Right lung (tissue), 5 donors: Measurements from ENCODE around the gene JMJD8. TPM values are rescaled to one million over a fixed set of nuclear protein-coding genes. Genes with fewer than 3 reads are reported as not detected.

Experiments
- DNase-seq, 2 donors: peaks; one replicate each; pipeline ENCODE4 v3.0.0-alpha.2; 2013
- polyA plus RNA-seq, 5 donors: library from polyadenylated mRNA; unstranded; fragments of 120-200 nt; gene quantifications; one replicate each; pipeline versions ENCODE4 v1.2.1 to v1.2.3, GENCODE V29; 2013; ENCODE audit warnings: inconsistent platforms in 1 of 5, low replicate concordance in 1 of 5; ENCODE audit not compliant: insufficient read length in 5 of 5, insufficient read depth in 1 of 5

Gene JMJD8
- polyA plus RNA-seq, 5 donors, result 39.5 to 69.5 (median 43.3) TPM

DNA sequence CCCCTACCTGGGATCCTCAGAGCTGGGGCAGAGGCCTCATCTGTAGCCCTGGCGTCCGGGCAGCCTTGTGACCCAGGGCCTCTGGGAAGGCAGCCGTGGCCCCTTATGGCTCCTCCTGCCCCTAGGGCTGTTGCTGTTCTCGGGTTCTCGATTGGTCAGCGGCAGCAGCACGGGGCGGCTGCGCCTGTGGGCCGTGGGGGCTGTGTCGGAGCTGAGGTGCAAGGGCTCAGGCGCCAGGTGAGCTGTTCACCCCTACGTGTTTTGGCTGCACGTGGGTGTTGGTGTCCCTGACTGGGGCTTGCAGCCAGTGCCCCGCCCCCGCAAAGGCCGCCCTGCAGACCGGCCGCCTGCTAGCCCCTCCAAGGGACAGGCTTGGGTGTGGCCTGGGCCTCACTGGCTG is 22.0 kb downstream of the JMJD8 start:
- DNase-seq, result no peak

GRCh38 chr16:661184-661821 is 22.8 kb downstream of the JMJD8 start:
- no peak for DNase-seq

DNA sequence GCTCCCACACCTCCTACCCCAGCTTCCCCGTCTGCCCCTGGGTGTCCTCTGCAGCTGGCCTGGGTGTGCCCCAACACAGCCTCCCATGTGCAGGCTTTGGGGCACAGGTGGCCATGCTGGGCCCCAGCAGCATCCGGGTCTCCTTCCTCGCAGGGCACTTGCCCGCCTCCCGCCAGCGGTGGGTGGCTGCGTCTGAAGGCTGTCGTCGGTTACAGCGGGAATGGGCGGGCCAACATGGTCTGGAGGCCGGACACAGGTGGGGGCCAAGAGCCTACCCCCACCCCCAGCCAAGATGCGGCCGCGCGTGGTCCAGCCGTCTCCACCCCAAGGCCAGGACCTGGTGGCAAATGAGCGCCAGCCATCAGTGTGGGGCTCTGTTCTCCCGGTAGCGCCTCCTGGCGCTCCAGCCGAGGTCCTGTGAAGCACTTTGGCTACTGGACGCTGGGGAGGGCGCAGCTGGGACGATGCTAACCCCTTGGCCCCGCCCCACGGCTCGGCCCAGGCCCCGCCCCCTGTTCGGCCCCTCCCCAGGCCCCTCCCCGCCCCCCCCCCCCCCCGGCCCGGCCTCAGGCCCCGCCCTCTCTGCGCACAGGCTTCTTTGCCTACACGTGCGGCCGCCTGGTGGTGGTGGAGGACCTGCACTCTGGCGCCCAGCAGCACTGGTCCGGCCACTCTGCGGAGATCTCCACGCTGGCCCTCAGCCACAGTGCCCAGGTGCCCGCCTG is 23.5 kb downstream of the JMJD8 start:
- peak in 1 of 2 donors; percentile 40 for DNase-seq

GRCh38 chr16:660132-660458 is 24.0 kb downstream of the JMJD8 start:
- no peak for DNase-seq

GRCh38 chr16:659618-660017 is 24.5 kb downstream of the JMJD8 start:
- DNase-seq, result no peak

GRCh38 chr16:658679-659571 is 25.2 kb downstream of the JMJD8 start:
- no peak for DNase-seq

DNA sequence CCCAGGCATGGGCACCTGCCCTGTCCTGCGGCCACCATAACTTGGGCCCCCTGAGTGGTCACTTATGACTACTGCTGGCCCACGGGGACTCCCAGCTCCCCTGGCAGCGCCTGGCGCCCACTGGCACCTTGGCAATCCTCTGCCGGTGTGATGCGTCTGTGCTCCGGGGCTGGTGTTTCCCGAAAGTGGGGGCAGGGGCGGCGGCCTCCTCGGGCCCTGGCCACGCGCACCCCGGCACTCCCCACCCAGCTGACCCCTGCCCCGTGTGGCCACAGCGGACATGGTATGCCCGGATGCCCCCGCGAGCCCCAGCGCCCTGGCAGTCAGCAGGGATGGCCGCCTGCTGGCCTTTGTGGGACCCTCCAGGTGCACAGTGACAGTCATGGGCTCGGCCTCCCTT is 26.6 kb downstream of the JMJD8 start:
- DNase-seq, result no peak

DNA sequence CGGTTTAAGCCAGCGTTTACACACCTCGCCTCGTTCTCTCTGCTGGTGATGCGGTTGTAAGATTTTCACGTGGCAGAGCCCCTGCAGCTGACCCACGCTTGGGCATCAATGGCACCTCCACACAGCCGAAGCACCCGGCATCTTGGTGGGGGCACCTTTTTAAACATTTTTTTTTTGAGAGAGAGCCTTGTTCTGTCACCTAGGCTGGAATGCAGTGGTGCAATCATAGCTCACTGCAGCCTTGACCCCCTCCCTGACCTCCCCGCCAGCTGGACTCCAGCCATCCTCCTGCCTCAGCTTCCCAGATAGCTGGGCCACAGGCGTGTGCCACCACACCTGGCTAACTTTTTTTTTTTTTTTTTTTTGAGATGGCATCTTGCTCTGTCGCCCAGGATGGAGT is 30.1 kb downstream of the JMJD8 start:
- no peak for DNase-seq

DNA sequence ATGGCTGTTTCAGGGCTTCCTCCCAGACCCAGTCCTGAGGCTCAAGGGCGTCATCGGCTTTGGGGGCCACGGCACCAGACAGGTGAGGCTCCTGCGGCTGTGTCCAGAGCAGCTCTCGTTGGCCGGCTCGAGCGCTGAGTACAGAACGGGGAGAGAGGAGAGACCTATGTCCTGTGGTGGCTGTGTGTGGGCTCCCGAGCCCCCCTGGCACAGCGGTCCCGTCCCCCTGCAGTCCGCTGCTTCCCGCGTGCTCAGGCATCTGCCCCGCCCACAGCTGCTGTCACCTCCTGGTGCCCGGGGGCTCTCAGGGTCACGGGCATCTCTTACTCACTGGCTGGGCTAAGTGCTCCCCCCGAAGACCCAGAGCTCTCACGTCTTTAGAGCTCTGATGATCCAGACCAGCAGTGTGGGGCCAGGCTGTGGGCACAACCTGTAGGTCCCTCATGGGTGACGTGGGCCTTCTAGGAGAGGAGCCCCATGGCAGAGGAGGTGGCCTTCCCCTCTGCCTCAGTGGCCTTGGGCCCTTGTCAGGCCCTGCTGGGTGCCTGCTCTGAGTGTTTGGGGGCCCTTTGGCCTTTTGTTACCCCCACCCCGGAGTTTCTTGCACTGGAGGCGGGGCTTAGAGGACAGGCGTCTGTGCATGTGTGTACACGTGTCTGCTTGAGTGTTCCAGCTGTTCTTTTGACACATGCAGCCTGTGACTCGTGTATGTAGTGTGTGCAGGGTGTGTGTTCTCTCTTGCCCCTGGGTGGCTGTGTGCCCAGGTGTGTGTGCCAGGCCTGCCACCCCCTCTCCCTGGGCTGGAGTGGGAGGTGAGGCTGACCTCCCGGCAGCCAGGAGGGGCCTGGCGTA is 31.5 kb downstream of the JMJD8 start:
- DNase-seq, result no peak

GRCh38 chr16:651844-652243 is 32.3 kb downstream of the JMJD8 start:
- no peak for DNase-seq

DNA sequence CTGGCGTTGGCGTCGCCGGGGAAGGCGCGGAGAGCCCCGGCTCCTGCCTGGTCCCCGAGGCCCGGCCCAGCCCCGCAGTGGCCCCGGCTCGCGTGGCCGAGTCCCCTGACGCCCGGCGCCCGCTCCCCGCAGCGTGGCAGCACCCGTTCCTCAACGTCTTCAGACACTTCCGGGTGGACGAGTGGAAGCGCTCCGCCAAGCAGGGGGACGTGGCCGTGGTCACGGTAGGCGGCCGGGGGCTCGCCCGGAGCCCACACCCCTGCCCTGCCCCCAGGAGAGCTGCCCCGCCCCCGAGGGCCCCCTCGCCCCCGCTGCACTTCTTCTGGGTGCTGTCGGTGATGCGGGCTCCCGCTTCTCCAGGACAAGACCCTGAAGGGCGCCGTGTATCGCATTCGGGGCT is 34.5 kb downstream of the JMJD8 start:
- DNase-seq, result no peak

DNA sequence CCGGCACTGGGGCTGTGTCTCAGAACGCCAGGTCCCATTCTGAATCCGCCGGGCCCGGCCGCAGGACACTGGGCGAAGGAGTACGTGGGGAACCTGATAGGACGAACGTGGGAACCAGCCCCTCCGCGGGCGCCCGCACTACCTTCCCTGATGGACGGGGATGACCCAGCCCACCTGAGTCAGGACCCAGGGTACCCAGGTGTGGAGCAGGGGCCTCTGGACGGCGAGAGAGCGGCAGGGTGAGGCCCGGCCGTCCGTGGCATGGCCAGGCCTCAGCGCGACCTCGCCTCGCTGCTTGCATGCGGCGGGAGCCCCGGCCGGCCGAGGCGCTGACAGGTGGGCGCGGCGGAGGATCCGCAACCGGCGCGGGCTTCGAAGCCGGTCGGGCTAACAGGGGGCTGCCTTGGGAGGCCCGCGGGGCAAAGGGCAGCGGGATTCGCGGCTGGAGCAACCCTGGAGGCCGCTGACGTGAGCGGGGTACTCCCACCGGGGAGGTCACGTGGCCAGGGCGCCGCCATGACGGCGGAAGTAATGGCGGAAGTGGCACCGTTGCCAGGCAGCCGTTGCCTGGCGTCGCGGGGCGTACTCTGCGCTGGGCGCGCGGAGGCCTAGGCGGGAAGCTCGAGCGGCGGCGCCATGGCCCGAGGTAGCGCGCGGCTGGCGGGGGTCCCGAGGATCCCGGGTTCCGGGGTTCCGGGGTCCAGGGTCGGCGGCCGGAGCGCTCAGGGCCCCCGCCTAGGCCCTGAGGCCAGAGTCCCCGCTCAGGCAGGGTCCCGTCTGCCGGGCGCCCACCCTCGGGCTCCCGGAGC is 35.1 kb downstream of the JMJD8 start, which contains the start of gene WDR90:
TSS of gene WDR90 (plus strand) at position 585 of the 809 bp plus-strand sequence. CDS start at position 637, 52 bp downstream.
- peak; percentile 87 to 91 for DNase-seq

- DNase-seq, result no peak
Observed at GRCh38 chr16:648071-648780, 35.9 kb downstream of the JMJD8 start.

DNA sequence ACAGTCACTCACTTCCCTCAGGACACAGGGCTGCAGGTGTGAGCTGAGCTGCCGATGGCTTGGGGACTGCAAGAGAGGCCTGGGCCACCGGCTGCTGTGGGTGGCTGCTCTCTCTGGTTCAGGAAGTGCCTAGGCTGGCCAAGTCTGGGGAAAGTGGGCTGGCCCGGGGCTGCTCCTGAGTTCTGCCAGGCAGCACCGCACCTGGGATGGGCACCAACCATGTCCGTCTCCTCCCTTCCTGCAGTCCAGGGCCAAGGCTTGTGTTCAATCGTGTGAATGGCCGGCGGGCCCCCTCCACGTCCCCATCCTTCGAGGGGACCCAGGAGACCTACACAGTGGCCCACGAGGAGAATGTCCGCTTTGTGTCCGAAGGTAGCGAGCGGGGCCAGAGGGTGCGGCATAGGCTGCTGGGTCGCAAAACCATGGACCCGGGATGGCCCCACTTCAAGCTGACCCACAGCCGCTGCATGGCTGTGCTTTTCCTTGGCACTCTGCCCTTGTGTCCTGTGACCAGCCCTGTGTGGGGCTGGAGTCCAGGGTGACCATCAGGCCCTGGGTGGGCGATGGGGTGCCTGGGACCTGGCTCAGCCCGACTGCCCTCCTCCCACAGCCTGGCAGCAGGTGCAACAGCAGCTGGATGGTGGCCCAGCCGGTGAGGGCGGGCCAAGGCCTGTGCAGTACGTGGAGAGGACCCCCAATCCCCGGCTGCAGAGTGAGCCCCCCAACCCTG is 36.8 kb downstream of the JMJD8 start:
- DNase-seq, result no peak

DNA sequence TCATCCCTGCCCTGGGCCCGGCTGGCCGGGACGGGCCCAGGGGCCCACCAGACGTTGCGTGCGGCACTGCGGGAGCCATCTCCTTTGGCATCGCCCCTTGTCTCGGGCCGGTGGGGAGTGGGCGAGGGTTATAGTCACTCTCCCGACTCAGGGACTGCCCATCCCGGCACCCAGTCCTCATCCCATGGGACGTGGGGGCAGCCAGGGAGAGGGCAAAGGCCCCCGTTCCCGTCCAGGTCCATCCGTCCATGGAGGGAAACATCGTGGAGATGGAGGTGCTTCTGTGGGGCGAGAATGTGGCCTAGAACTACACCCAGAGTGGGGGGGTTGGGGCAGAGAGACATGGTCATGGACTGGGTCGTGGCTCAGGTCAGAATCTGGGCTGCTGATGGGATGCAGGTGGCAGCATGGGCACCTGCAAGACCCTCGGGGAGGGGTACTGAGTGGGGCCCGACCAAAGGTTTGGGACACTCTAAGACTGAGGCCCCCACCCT is 37.4 kb downstream of the JMJD8 start:
- no peak for DNase-seq

GRCh38 chr16:645852-646678 is 38.1 kb downstream of the JMJD8 start:
- no peak for DNase-seq

GRCh38 chr16:644556-644955 is 39.6 kb downstream of the JMJD8 start:
- DNase-seq, result no peak

GRCh38 chr16:643050-643368 is 41.1 kb downstream of the JMJD8 start:
- no peak for DNase-seq
